ENCODE measurements around the gene PTPN23.

Gene PTPN23

GRCh38 chr3:47419083-47420043 lies 38.5 kb downstream of the PTPN23 start:
- DNase-seq (ENCODE audit: low spot score), result no peak

GRCh38 chr3:47420044-47420430 lies 39.2 kb downstream of the PTPN23 start:
- DNase-seq (ENCODE audit: low spot score), result no peak

GRCh38 chr3:47420511-47421484 lies 40.0 kb downstream of the PTPN23 start:
- DNase-seq (ENCODE audit: low spot score), result peak; percentile 91

GRCh38 chr3:47421741-47422649 lies 41.2 kb downstream of the PTPN23 start:
- DNase-seq (ENCODE audit: low spot score), result no peak

- DNase-seq (ENCODE audit: low spot score), result no peak
Measured at GRCh38 chr3:47422743-47423142, 41.9 kb downstream of the PTPN23 start.

DNA sequence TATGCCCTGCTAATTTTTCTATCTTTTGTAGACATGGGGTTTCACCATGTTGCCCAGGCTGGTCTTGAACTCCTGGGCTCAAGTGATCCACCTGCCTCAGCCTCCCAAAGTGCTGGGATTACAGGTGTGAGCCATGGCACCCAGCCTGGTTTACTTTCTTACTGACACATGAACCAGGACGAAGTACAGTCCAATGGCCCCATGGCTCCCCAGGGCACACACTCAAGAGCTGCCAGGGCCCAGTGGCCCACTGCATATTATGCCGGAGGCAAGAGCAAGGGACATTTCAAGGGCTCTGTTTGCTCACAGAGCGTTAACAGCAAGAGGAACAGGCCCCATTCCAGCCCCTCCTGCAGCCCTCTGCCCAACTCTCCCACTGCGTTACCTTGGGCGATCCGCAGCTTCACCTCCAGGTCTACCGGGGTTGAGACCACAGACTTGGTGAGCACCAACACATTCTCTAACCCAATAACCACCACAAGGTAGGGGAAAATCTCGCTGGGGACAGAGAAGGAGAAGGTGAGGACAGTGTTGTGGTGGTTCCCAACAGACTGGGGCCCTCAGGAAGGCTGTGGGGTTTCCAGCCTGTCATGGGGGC lies 42.8 kb downstream of the PTPN23 start:
- no peak for DNase-seq (ENCODE audit: low spot score)

GRCh38 chr3:47424434-47425382 lies 43.9 kb downstream of the PTPN23 start:
- DNase-seq (ENCODE audit: low spot score), result no peak

GRCh38 chr3:47425383-47425778 lies 44.6 kb downstream of the PTPN23 start:
- DNase-seq (ENCODE audit: low spot score), result no peak

DNA sequence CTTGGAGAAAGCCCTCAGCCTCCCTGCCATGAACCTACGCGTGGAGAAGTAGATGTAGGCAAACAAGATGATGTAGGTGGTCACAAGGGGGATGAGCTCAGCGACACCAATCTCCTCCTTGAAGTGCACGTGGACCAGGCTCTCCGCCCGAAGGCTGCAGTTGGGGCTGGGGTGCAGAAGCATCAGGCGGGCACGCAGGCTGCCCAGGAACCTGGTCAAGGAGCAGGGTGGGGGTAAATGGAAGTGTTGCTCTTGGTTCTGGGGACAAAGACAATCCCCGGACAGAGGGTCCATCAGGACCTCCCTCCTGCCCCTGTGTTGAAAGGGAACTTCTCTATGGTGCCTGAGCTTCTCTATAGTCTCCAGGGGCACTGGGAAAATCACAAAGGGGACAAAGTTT lies 45.1 kb downstream of the PTPN23 start:
- no peak for DNase-seq (ENCODE audit: low spot score)

DNA sequence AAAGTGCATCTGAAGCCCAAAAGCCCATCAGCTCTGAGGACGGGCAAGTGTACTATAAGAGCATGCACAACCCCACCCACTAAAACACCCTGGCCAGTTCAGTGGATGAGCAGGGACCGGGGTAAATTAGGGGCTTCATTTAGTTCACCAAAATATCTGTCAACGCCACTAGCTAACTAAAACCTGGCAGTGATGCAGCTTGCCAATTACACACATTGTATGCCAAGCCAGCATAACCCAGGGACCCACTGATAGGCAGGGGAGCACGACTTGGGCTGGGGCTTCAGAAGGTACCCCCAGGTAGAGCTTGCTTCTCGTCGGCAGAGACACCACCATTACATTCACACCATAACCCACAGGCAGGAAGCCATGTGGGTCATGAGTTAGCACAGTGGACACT lies 47.0 kb downstream of the PTPN23 start:
- DNase-seq (ENCODE audit: low spot score), result no peak

DNA sequence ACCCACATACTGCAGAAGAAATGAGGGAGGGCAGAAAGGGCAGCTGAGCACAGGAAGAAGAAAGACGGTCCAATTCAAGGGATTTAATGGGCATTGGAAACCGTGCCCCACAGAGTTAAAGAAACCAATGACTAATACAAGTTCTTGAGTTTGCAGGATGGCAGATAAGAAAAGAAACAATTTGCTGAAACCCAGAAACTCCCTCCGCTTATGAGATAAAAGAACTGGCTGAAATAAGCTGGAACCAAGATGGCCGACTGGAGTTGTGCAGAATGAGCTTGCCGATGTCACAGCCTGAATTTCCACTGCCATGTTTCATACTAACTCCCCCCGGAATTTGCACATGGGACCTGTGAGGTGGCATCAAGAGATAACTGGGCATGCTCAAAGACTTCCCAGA lies 47.8 kb downstream of the PTPN23 start:
- DNase-seq (ENCODE audit: low spot score), result no peak

- no peak for DNase-seq (ENCODE audit: low spot score)
Measured at GRCh38 chr3:47429476-47430270, 48.9 kb downstream of the PTPN23 start.

DNA sequence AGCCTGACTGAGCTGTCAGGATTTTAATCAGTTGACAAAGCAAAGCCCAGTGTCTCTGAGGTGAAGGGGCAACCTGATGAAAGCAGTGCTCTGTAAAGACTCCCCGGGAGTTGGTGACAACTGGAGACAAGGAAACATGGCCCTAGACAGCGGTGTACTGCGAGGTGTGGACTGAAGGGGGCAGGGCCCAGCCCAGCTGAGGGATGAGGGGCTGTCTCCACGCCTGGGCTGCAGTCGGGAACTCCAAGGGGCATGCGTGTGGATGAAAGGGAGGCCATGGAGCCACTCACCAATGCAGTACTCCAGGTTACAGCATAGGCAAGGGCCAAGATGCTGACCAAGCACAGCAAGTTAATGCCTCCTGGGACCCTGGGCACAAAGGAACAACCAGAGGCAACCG lies 49.8 kb downstream of the PTPN23 start:
- DNase-seq (ENCODE audit: low spot score), result no peak

DNA sequence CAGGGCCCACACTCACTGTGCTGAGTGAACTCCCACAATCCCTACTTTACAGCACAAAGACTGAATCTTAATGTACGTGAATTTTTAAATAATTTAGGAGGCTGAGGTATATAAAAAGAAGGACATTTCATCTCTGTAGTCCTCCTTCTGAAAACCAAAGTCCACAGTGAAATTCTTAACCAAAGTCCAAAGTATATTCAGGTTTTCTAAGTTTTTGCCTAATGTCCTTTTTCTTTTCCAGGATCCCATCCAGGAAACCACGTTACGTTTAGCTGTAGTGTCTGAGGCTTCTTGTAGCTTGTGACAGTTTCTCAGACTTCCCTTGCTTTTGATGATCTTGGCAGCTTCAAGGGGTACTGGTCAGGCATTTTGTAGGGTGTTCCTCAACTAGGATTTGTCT lies 50.4 kb downstream of the PTPN23 start:
- DNase-seq (ENCODE audit: low spot score), result no peak

DNA sequence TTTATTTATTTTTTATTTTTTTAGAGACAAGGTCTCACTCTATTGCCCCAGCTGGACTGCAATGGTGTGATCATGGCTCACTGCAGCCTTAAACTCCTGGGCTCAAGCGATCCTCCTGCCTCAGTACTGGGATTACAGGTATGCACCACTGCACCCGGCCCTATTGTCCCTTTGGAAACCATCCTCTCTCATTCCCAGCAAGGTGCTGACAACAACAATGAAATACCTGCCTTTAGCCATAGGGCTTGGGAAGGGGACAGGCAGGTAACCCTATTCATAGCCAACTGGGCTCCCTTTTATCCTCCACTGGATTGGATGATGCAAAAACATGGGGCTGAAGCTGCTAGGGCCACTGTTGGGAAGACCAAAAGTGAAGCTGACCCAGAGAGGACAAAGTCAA lies 51.9 kb downstream of the PTPN23 start:
- no peak for DNase-seq (ENCODE audit: low spot score)

DNA sequence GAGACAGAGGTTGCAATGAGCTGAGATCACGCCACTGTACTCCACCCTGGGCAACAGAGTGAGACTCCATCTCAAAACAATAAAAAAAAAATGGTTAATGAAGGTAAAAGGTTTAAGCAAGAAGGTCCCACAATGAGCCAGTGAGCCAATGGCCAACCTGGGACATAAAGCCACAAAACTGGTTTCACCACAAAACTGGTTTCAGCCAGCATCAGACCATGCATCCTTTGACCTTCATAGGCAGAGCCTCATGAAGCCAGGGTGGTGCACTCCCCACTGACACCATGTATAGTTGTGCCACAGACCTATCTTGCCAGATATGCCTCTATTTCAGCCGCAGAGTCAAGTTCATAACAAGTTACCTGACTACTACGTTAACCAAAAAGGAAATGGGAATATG lies 53.0 kb downstream of the PTPN23 start:
- no peak for DNase-seq (ENCODE audit: low spot score)

DNA sequence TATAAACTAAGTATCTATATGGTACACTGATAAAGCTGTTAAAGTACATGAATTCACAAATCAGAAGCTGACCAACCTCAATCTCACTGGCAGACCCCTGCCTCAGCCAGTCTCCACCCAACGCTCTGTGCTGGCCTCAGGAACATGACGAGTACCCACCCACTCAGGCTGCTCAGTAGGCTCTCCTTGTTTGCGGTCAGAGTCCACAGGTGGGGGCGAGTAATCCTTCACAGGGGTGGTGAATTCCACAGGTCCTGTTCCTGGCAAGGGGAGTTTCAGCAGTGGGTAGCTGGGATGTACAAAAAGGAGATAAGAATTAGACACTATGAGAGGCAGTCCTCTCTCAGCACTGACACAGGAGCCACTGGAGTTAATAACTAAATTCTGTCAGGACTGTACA lies 54.0 kb downstream of the PTPN23 start:
- no peak for DNase-seq (ENCODE audit: low spot score)

DNA sequence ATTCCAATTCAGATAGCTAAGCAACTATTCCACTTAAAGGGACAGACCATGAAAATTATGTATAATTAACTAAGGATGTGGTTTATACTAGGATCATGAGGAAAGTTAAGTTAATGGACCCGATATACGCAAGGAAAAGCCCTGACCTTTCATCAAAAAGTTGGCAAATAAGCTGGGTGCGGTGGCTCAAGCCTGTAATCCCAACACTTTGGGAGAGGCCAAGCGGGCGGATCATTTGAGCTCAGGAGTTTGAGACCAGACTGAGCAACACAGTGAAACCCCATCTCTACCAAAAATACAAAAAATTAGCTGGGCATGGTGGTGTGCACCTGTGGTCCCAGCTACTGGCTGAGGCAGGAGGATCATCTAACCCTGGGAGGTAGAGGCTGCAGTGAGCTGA lies 55.4 kb downstream of the PTPN23 start:
- DNase-seq (ENCODE audit: low spot score), result no peak

GRCh38 chr3:47440131-47440530 lies 59.3 kb downstream of the PTPN23 start:
- DNase-seq (ENCODE audit: low spot score), result peak; percentile 70

Data from Ammon's horn (tissue), 1 donor.